ENCODE measurements around the gene MRPL14. TPM values are rescaled to one million over a fixed set of nuclear protein-coding genes. Genes with fewer than 3 reads are reported as not detected.

Gene MRPL14
- total and polyA plus RNA-seq, 10 of the 15 experiments (the other 5 are each of a cell fraction or from before 2014, with no cell fraction given), result 80.5 to 294 (median 122) TPM

DNA sequence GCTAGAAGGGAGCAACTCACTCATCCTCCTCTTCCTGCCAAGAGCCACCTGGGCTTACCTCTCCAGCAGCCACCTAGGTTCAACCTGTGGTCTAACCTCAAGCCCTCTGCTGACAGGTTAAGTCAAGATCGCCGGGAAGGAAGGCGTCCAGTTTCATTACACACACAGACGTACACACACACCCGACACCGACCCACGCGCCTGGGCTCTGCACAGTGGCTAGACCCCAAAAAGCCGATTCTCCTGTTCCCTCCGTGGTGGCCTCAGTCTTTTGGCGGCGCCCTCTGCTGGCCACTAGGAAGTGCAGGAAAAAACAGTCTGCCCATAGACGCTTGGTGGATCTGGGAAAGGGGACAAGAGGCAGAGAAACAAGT is 52.8 kb downstream of the MRPL14 start (continued):
- TF ChIP-seq, protein P1, sequence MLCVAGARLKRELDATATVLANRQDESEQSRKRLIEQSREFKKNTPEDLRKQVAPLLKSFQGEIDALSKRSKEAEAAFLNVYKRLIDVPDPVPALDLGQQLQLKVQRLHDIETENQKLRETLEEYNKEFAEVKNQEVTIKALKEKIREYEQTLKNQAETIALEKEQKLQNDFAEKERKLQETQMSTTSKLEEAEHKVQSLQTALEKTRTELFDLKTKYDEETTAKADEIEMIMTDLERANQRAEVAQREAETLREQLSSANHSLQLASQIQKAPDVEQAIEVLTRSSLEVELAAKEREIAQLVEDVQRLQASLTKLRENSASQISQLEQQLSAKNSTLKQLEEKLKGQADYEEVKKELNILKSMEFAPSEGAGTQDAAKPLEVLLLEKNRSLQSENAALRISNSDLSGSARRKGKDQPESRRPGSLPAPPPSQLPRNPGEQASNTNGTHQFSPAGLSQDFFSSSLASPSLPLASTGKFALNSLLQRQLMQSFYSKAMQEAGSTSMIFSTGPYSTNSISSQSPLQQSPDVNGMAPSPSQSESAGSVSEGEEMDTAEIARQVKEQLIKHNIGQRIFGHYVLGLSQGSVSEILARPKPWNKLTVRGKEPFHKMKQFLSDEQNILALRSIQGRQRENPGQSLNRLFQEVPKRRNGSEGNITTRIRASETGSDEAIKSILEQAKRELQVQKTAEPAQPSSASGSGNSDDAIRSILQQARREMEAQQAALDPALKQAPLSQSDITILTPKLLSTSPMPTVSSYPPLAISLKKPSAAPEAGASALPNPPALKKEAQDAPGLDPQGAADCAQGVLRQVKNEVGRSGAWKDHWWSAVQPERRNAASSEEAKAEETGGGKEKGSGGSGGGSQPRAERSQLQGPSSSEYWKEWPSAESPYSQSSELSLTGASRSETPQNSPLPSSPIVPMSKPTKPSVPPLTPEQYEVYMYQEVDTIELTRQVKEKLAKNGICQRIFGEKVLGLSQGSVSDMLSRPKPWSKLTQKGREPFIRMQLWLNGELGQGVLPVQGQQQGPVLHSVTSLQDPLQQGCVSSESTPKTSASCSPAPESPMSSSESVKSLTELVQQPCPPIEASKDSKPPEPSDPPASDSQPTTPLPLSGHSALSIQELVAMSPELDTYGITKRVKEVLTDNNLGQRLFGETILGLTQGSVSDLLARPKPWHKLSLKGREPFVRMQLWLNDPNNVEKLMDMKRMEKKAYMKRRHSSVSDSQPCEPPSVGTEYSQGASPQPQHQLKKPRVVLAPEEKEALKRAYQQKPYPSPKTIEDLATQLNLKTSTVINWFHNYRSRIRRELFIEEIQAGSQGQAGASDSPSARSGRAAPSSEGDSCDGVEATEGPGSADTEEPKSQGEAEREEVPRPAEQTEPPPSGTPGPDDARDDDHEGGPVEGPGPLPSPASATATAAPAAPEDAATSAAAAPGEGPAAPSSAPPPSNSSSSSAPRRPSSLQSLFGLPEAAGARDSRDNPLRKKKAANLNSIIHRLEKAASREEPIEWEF (IDR thresholded peaks at IDR 0.05; ENCODE audit: insufficient replicate concordance, low read depth, low read length), result no peak
- no peak for TF ChIP-seq MEF2B (IDR thresholded peaks at IDR 0.05; ENCODE audit: partially characterized antibody, poor library complexity, severe bottlenecking)
- no peak for TF ChIP-seq KLF5 (IDR thresholded peaks at IDR 0.05; ENCODE audit: partially characterized antibody)
- no peak for TF ChIP-seq CHD1 (IDR thresholded peaks at IDR 0.05; ENCODE audit: low read depth, low read length)
- no peak for TF ChIP-seq ZBED1 (IDR thresholded peaks at IDR 0.05; ENCODE audit: borderline replicate concordance)
- peak; percentile 40 for TF ChIP-seq SMAD1 (IDR thresholded peaks at IDR 0.05; ENCODE audit: low read depth, partially characterized antibody)
- no peak for TF ChIP-seq ZNF207 (IDR thresholded peaks at IDR 0.05; ENCODE audit: borderline replicate concordance)
- TF ChIP-seq RAD21 (IDR thresholded peaks at IDR 0.05; ENCODE audit: insufficient read depth, low read depth, low read length), result peak; percentile 78
- TF ChIP-seq, protein P2, sequence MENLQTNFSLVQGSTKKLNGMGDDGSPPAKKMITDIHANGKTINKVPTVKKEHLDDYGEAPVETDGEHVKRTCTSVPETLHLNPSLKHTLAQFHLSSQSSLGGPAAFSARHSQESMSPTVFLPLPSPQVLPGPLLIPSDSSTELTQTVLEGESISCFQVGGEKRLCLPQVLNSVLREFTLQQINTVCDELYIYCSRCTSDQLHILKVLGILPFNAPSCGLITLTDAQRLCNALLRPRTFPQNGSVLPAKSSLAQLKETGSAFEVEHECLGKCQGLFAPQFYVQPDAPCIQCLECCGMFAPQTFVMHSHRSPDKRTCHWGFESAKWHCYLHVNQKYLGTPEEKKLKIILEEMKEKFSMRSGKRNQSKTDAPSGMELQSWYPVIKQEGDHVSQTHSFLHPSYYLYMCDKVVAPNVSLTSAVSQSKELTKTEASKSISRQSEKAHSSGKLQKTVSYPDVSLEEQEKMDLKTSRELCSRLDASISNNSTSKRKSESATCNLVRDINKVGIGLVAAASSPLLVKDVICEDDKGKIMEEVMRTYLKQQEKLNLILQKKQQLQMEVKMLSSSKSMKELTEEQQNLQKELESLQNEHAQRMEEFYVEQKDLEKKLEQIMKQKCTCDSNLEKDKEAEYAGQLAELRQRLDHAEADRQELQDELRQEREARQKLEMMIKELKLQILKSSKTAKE (IDR thresholded peaks at IDR 0.05; ENCODE audit: low read depth, poor library complexity, severe bottlenecking), result no peak
- no peak; the same call in 1 of the 2 replicates for TF ChIP-seq ZNF217 (IDR thresholded peaks at IDR 0.05)
- TF ChIP-seq, protein P3, sequence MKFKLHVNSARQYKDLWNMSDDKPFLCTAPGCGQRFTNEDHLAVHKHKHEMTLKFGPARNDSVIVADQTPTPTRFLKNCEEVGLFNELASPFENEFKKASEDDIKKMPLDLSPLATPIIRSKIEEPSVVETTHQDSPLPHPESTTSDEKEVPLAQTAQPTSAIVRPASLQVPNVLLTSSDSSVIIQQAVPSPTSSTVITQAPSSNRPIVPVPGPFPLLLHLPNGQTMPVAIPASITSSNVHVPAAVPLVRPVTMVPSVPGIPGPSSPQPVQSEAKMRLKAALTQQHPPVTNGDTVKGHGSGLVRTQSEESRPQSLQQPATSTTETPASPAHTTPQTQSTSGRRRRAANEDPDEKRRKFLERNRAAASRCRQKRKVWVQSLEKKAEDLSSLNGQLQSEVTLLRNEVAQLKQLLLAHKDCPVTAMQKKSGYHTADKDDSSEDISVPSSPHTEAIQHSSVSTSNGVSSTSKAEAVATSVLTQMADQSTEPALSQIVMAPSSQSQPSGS (IDR thresholded peaks at IDR 0.05; ENCODE audit: low read length), result no peak
- TF ChIP-seq ZNF384 (IDR thresholded peaks at IDR 0.05; ENCODE audit: borderline replicate concordance, low read depth, low read length), result no peak; the same call in 1 of the 2 replicates
- TF ChIP-seq CREM (IDR thresholded peaks at IDR 0.05; ENCODE audit: low read depth), result no peak
- TF ChIP-seq MYB (IDR thresholded peaks at IDR 0.05; ENCODE audit: borderline replicate concordance, low read depth, low read length), result no peak
- TF ChIP-seq SIN3A (IDR thresholded peaks at IDR 0.05; ENCODE audit: low read depth, low read length), result no peak; the same call in 1 of the 2 replicates
- TF ChIP-seq, protein P4, sequence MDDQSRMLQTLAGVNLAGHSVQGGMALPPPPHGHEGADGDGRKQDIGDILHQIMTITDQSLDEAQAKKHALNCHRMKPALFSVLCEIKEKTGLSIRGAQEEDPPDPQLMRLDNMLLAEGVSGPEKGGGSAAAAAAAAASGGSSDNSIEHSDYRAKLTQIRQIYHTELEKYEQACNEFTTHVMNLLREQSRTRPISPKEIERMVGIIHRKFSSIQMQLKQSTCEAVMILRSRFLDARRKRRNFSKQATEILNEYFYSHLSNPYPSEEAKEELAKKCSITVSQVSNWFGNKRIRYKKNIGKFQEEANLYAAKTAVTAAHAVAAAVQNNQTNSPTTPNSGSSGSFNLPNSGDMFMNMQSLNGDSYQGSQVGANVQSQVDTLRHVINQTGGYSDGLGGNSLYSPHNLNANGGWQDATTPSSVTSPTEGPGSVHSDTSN (IDR thresholded peaks at IDR 0.05; ENCODE audit: insufficient replicate concordance, low read depth, low read length), result no peak
- no peak for TF ChIP-seq CBFB (IDR thresholded peaks at IDR 0.05; ENCODE audit: low read depth)
- peak; percentile 30 to 47; a peak in 2 of 4 replicates for TF ChIP-seq BHLHE40 (IDR thresholded peaks at IDR 0.05; ENCODE audit: borderline replicate concordance in 1 of 2, low read depth in 2 of 2, low read length in 1 of 2)
- peak; percentile 45; the same call in 1 of the 2 replicates for TF ChIP-seq CHD2 (IDR thresholded peaks at IDR 0.05; ENCODE audit: borderline replicate concordance, low read depth, low read length)
- TF ChIP-seq ZNF274 (IDR thresholded peaks at IDR 0.05; ENCODE audit: insufficient read depth, insufficient read length), result no peak
- TF ChIP-seq IKZF2 (IDR thresholded peaks at IDR 0.05), result peak; percentile 84
- TF ChIP-seq ATF7 (IDR thresholded peaks at IDR 0.05; ENCODE audit: low read depth), result peak; percentile 68

All from GM12878 (cell line).